HEK293 (cell line): ENCODE data around the gene ANP32A.

Source experiments
- CTCF ChIA-PET: fragments of 350-600 bp; formaldehyde crosslinking; extraction: SDS; loops from one replicate; lab custom pipeline; 2021; ENCODE audit warnings: antibody characterized with exemption; lab: Yijun Ruan, JAX
- POLR2A ChIA-PET: fragments of 300-600 bp; formaldehyde crosslinking; extraction: SDS; loops from one replicate; lab custom pipeline; 2020; ENCODE audit warnings: antibody characterized with exemption, inconsistent platforms; lab: Yijun Ruan, JAX
- H3K27ac ChIP-seq: fragments of 200-500 bp; sonication (Bioruptor generic); 2 replicates; pipeline ENCODE4 v1.5.1; 2014; ENCODE audit warnings: low read depth, low read length, control low read depth, inconsistent platforms; ENCODE audit errors: extremely low read depth
- H3K36me3 ChIP-seq, 2 experiments: fragments of 200-500 bp in 1 of 2; sonication (Bioruptor generic) in 1 of 2; 1 replicate in 1 of 2; 2 replicates in 1 of 2; pipeline ENCODE4 v1.5.1; 2014 to 2017; ENCODE audit warnings: inconsistent platforms in 2 of 2, low read length in 2 of 2; ENCODE audit not compliant: control insufficient read depth in 2 of 2, insufficient read depth in 1 of 2
- H3K4me1 ChIP-seq: fragments of 200-500 bp; sonication (Bioruptor generic); 2 replicates; pipeline ENCODE4 v1.5.1; 2014; ENCODE audit warnings: mild to moderate bottlenecking, low read length, inconsistent platforms; ENCODE audit not compliant: control insufficient read depth, insufficient read depth
- H3K4me3 ChIP-seq: 2 replicates; pipeline ENCODE4 v1.5.1; 2011; ENCODE audit warnings: low read depth, mild to moderate bottlenecking, control low read depth, low read length, moderate library complexity
- H3K9me3 ChIP-seq: fragments of 200-500 bp; sonication (Bioruptor generic); 2 replicates; pipeline ENCODE4 v1.5.1; 2014; ENCODE audit warnings: low read depth, low read length, inconsistent platforms; ENCODE audit not compliant: control insufficient read depth, insufficient read depth
- FEZF1 ChIP-seq: fragments of 450-650 bp; formaldehyde crosslinking; IDR thresholded peaks from 2 replicates; pipeline ENCODE4 v1.5.1; 2016; ENCODE audit warnings: missing biosample characterization, missing genetic modification characterization
- IKZF3 ChIP-seq: fragments of 450-650 bp; IDR thresholded peaks from 2 replicates; pipeline ENCODE4 v1.5.0; 2018; ENCODE audit warnings: missing biosample characterization, mild to moderate bottlenecking, missing genetic modification characterization, moderate library complexity
- KLF9 ChIP-seq: fragments of 450-650 bp; formaldehyde crosslinking; IDR thresholded peaks from 2 replicates; pipeline ENCODE4 v1.5.1; 2016; ENCODE audit warnings: missing biosample characterization, missing genetic modification characterization, low read depth
- PRDM10 ChIP-seq: fragments of 450-650 bp; formaldehyde crosslinking; IDR thresholded peaks from 2 replicates; pipeline ENCODE4 v1.5.1; 2016; ENCODE audit warnings: missing biosample characterization, missing genetic modification characterization
- PRDM4 ChIP-seq: fragments of 450-650 bp; formaldehyde crosslinking; IDR thresholded peaks from 2 replicates; pipeline ENCODE4 v1.5.1; 2017; ENCODE audit warnings: missing biosample characterization, missing genetic modification characterization
- PRDM6 ChIP-seq: fragments of 450-650 bp; formaldehyde crosslinking; IDR thresholded peaks from 2 replicates; pipeline ENCODE4 v1.5.1; 2017; ENCODE audit warnings: missing biosample characterization, missing genetic modification characterization
- SCRT2 ChIP-seq: fragments of 450-650 bp; formaldehyde crosslinking; IDR thresholded peaks from 2 replicates; pipeline ENCODE4 v1.5.1; 2016; ENCODE audit warnings: missing biosample characterization, missing genetic modification characterization
- SP2 ChIP-seq: fragments of 450-650 bp; formaldehyde crosslinking; IDR thresholded peaks from 2 replicates; pipeline ENCODE4 v1.5.1; 2016; ENCODE audit warnings: missing biosample characterization, missing genetic modification characterization
- YY1 ChIP-seq: fragments of 450-650 bp; formaldehyde crosslinking; IDR thresholded peaks from 2 replicates; pipeline ENCODE4 v1.5.1; 2018; ENCODE audit warnings: missing biosample characterization, missing genetic modification characterization
- ZFP37 ChIP-seq: fragments of 450-650 bp; formaldehyde crosslinking; IDR thresholded peaks from 2 replicates; pipeline ENCODE4 v1.5.1; 2016; ENCODE audit warnings: missing biosample characterization, missing genetic modification characterization
- ZFP69B ChIP-seq: fragments of 450-650 bp; formaldehyde crosslinking; IDR thresholded peaks from 2 replicates; pipeline ENCODE4 v1.5.1; 2016; ENCODE audit warnings: missing biosample characterization, missing genetic modification characterization
- ZNF239 ChIP-seq: fragments of 450-650 bp; formaldehyde crosslinking; IDR thresholded peaks from 2 replicates; pipeline ENCODE4 v1.5.1; 2016; ENCODE audit warnings: missing biosample characterization, missing genetic modification characterization
- ZNF248 ChIP-seq: fragments of 450-650 bp; formaldehyde crosslinking; IDR thresholded peaks from 2 replicates; pipeline ENCODE4 v1.5.1; 2017; ENCODE audit warnings: missing biosample characterization, missing genetic modification characterization
- ZNF274 ChIP-seq, 2 experiments: fragments of 200-500 bp in 1 of 2; fragments of 450-650 bp in 1 of 2; sonication (Bioruptor generic) in 1 of 2; formaldehyde crosslinking in 1 of 2; IDR thresholded peaks; 2 replicates each; pipeline versions ENCODE4 v1.5.1 to v1.6.1; 2014 to 2016; ENCODE audit warnings: borderline replicate concordance in 1 of 2, inconsistent platforms in 1 of 2, low read length in 1 of 2, missing biosample characterization in 1 of 2, missing genetic modification characterization in 1 of 2
- ZNF302 ChIP-seq: fragments of 450-650 bp; formaldehyde crosslinking; IDR thresholded peaks from 2 replicates; pipeline ENCODE4 v1.5.1; 2016; ENCODE audit warnings: missing biosample characterization, missing genetic modification characterization, low read depth
- ZNF341 ChIP-seq: fragments of 450-650 bp; formaldehyde crosslinking; IDR thresholded peaks from 2 replicates; pipeline ENCODE4; 2016; ENCODE audit warnings: low read depth, missing biosample characterization, missing genetic modification characterization
- ZNF449 ChIP-seq: fragments of 450-650 bp; formaldehyde crosslinking; IDR thresholded peaks from 2 replicates; pipeline ENCODE4 v1.5.1; 2017; ENCODE audit warnings: missing biosample characterization, mild to moderate bottlenecking, missing genetic modification characterization, moderate library complexity
- ZNF510 ChIP-seq: fragments of 450-650 bp; formaldehyde crosslinking; IDR thresholded peaks from 2 replicates; pipeline ENCODE4 v1.5.1; 2018; ENCODE audit warnings: mild to moderate bottlenecking, missing genetic modification characterization, missing biosample characterization; ENCODE audit not compliant: insufficient replicate concordance
- ZNF513 ChIP-seq: fragments of 450-650 bp; IDR thresholded peaks from 2 replicates; pipeline ENCODE4 v1.5.1; 2018; ENCODE audit warnings: missing biosample characterization, missing genetic modification characterization
- ZNF560 ChIP-seq: fragments of 450-650 bp; formaldehyde crosslinking; IDR thresholded peaks from 2 replicates; pipeline ENCODE4 v1.5.1; 2017; ENCODE audit warnings: missing biosample characterization, missing genetic modification characterization, borderline replicate concordance
- ZNF654 ChIP-seq: fragments of 450-650 bp; formaldehyde crosslinking; IDR thresholded peaks from 2 replicates; pipeline ENCODE4 v1.5.1; 2016; ENCODE audit warnings: low read depth, missing biosample characterization, missing genetic modification characterization
- ZSCAN4 ChIP-seq: fragments of 450-650 bp; formaldehyde crosslinking; IDR thresholded peaks from 2 replicates; pipeline ENCODE4 v1.5.1; 2017; ENCODE audit warnings: missing biosample characterization, missing genetic modification characterization

The ANP32A gene

GRCh38 chr15:68773036-68773435 lies 47.7 kb downstream of the ANP32A start:
- no peaks in the 10 kb centered on the region for H3K4me1 ChIP-seq
- no peak overlapping the region for H3K4me3 ChIP-seq
- TF ChIP-seq ZFP37 (tag by site-specific recombination) (no peak), KLF9 (tag by site-specific recombination) (no peak), FEZF1 (tag by site-specific recombination) (no peak), SCRT2 (tag by site-specific recombination) (no peak), ZFP69B (no peak), ZNF654 (tag by site-specific recombination) (no peak), ZNF513 (tag by site-specific recombination) (no peak), ZNF510 (tag by site-specific recombination) (no peak), ZNF248 (tag by site-specific recombination) (no peak), ZNF274 (IDR thresholded peaks at IDR 0.05; ENCODE audit: low read length) (no peak), ZNF274 (tag by site-specific recombination; IDR thresholded peaks at IDR 0.05; ENCODE audit: borderline replicate concordance) (no peak), PRDM10 (tag by site-specific recombination) (no peak), SP2 (no peak), ZNF302 (tag by site-specific recombination) (no peak), ZNF560 (tag by site-specific recombination) (no peak), IKZF3 (tag by site-specific recombination) (no peak), ZNF449 (tag by site-specific recombination) (no peak), YY1 (tag by site-specific recombination) (no peak)
- peaks cover 0 to 9% of the 10 kb centered on the region in 2 experiments; a peak in 2 of 3 replicates for H3K36me3 ChIP-seq
- H3K27ac ChIP-seq: no peak overlapping the region
- ChIA-PET POLR2A (no interaction called here), CTCF (interaction anchor here (1.1 to 1.9 kb wide), 4 partner anchors 9 to 103 kb away, joined by 3 to 9 read pairs (median 4); no protein-coding TSS in a partner anchor)
- H3K9me3 ChIP-seq: no peaks in the 10 kb centered on the region

- Histone ChIP-seq H3K9me3 (no peaks in the 10 kb centered on the region), H3K36me3 (no peaks in the 10 kb centered on the region; a peak in 1 of 3 replicates), H3K4me1 (peaks cover 5% of the 10 kb centered on the region), H3K27ac (no peak overlapping the region), H3K4me3 (no peak overlapping the region)
- POLR2A ChIA-PET: no interaction called here
- CTCF ChIA-PET: interaction anchor here (1.2 to 2.0 kb wide), 2 partner anchors 14 to 155 kb away, joined by 4 to 5 read pairs; no protein-coding TSS in a partner anchor
- no peak for TF ChIP-seq PRDM4 (tag by site-specific recombination)
- no peak for TF ChIP-seq PRDM6
- no peak for TF ChIP-seq ZSCAN4 (tag by site-specific recombination)
- no peak for TF ChIP-seq ZNF239 (tag by site-specific recombination)
- no peak for TF ChIP-seq ZNF341
These were observed 50.5 kb downstream of the ANP32A start for GRCh38 chr15:68770216-68770615.
